SU-DHL-6 (cell line): ENCODE measurements around the gene GSK3B.
"Not testable (repeated sequence)": the region's sequence is repeated elsewhere in the genome, so short reads cannot be mapped to it uniquely, and the experiment has no call there.

Experiments
- H2AFZ ChIP-seq: fragments of 200-600 bp; sonication (generic); 2 replicates; pipeline ENCODE4 v1.6.1; 2014; ENCODE audit warnings: low read depth, mild to moderate bottlenecking, moderate library complexity, mixed read lengths, antibody characterized with exemption, low read length; ENCODE audit not compliant: severe bottlenecking
- H3F3A ChIP-seq: fragments of 200-600 bp; shearing (Covaris generic); 2 replicates; pipeline ENCODE4 v1.6.0; 2016; ENCODE audit warnings: antibody characterized with exemption, mild to moderate bottlenecking; ENCODE audit not compliant: insufficient read depth
- H3K27ac ChIP-seq: fragments of 200-600 bp; sonication (generic); 2 replicates; pipeline ENCODE4 v1.5.1; 2016; ENCODE audit warnings: low read depth, mild to moderate bottlenecking, low read length, moderate library complexity, mixed read lengths
- H3K27me3 ChIP-seq: fragments of 200-600 bp; sonication (generic), shearing (Covaris generic); 2 replicates; pipeline ENCODE4 v1.6.0; 2014; ENCODE audit warnings: mild to moderate bottlenecking, low read length
- H3K36me3 ChIP-seq: fragments of 200-600 bp; sonication (generic); 2 replicates; pipeline ENCODE4 v1.6.1; 2014; ENCODE audit warnings: mild to moderate bottlenecking, low read length, mixed read lengths
- H3K4me2 ChIP-seq: fragments of 300-600, 200-600 bp; shearing (Covaris generic), sonication (generic); 2 replicates; pipeline ENCODE4 v1.6.0; 2014; ENCODE audit warnings: low read length, low read depth, mild to moderate bottlenecking; ENCODE audit not compliant: poor library complexity, severe bottlenecking
- H3K4me3 ChIP-seq: fragments of 200-600 bp; sonication (generic); 2 replicates; pipeline ENCODE4 v1.5.1; 2014; ENCODE audit warnings: antibody characterized with exemption, low read length, mild to moderate bottlenecking, mixed read lengths; ENCODE audit not compliant: insufficient read depth, poor library complexity, severe bottlenecking
- H3K79me2 ChIP-seq: fragments of 200-600 bp; sonication (generic); 2 replicates; pipeline ENCODE4 v1.6.1; 2014; ENCODE audit warnings: mild to moderate bottlenecking, low read length, moderate library complexity; ENCODE audit not compliant: insufficient read depth
- H3K9ac ChIP-seq: fragments of 200-600 bp; sonication (generic); 2 replicates; pipeline ENCODE4 v1.7.0; 2014; ENCODE audit warnings: mild to moderate bottlenecking, low read length
- H3K9me2 ChIP-seq: fragments of 200-600 bp; sonication (generic); replicated peaks from 2 replicates; pipeline ENCODE4 v1.6.1; 2014; ENCODE audit warnings: low read length; ENCODE audit not compliant: insufficient read depth
- H3K9me3 ChIP-seq: fragments of 200-600 bp; sonication (generic); 2 replicates; pipeline ENCODE4 v1.6.1; 2014; ENCODE audit warnings: low read length, mixed read lengths; ENCODE audit not compliant: insufficient read depth
- H4K20me1 ChIP-seq: fragments of 200-600 bp; sonication (generic); 2 replicates; pipeline ENCODE4 v1.6.1; 2014; ENCODE audit warnings: low read depth, mild to moderate bottlenecking, antibody characterized with exemption, low read length, moderate library complexity, mixed read lengths
- EZH2phosphoT487 ChIP-seq: fragments of 200-600 bp; sonication (generic), shearing (Covaris generic); conservative IDR thresholded peaks from 2 replicates; pipeline ENCODE4 v1.6.1; 2018; ENCODE audit warnings: mild to moderate bottlenecking, antibody characterized with exemption, low read length, moderate library complexity, mixed read lengths
- TF ChIP-seq, protein P1 (sequence below): fragments of 200-600 bp; sonication (generic); IDR thresholded peaks from one replicate; pipeline ENCODE4 v1.5.1; 2017; ENCODE audit warnings: antibody characterized with exemption, mild to moderate bottlenecking, low read length, moderate library complexity; ENCODE audit not compliant: insufficient read depth, poor library complexity, severe bottlenecking

Gene GSK3B

DNA sequence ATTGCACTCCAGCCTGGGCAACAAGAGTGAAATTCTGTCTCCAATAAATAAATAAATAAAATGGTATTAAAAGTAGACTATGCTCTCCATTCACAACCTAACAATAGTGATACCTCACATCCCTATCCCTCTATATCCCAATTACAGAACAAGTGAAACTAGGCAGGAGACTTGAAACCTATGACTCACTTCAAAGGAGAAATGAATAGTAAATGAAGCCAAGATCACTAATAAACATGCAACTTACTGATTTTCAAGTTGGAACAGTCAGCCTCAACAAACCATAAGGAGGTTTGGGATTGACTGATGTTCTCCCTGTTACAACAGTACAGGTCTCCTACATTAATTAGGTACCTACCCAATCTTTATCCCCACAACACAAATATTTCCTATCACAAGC, 103.4 kb downstream of the GSK3B start:
- Histone ChIP-seq H3K9me3 (no peaks in the 10 kb centered on the region), H3K27me3 (no peaks in the 10 kb centered on the region), H3K36me3 (0 out of 2 replicates have a peak, but pooled peaks cover 11% of the 10 kb centered on the region), H4K20me1 (peaks cover 3% of the 10 kb centered on the region; the same call in 1 of the 2 replicates), H3F3A (0 out of 2 replicates have a peak, but pooled peaks cover 5% of the 10 kb centered on the region), H3K9me2 (no peaks in the 10 kb centered on the region), H3K4me3 (no peak overlapping the region), H3K27ac (no peak overlapping the region), H2AFZ (no peak overlapping the region), H3K9ac (no peak overlapping the region), H3K4me2 (no peak overlapping the region), H3K79me2 (peaks cover 81% of the 10 kb centered on the region)
- TF ChIP-seq, protein P1, sequence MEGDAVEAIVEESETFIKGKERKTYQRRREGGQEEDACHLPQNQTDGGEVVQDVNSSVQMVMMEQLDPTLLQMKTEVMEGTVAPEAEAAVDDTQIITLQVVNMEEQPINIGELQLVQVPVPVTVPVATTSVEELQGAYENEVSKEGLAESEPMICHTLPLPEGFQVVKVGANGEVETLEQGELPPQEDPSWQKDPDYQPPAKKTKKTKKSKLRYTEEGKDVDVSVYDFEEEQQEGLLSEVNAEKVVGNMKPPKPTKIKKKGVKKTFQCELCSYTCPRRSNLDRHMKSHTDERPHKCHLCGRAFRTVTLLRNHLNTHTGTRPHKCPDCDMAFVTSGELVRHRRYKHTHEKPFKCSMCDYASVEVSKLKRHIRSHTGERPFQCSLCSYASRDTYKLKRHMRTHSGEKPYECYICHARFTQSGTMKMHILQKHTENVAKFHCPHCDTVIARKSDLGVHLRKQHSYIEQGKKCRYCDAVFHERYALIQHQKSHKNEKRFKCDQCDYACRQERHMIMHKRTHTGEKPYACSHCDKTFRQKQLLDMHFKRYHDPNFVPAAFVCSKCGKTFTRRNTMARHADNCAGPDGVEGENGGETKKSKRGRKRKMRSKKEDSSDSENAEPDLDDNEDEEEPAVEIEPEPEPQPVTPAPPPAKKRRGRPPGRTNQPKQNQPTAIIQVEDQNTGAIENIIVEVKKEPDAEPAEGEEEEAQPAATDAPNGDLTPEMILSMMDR = no peak
- no peak for TF ChIP-seq EZH2phosphoT487

- peaks cover 3% of the 10 kb centered on the region; the same call in 1 of the 2 replicates for H4K20me1 ChIP-seq
- H3K4me2 ChIP-seq = no peak overlapping the region
- 0 out of 2 replicates have a peak, but pooled peaks cover 11% of the 10 kb centered on the region for H3K36me3 ChIP-seq
- H3F3A ChIP-seq = 0 out of 2 replicates have a peak, but pooled peaks cover 5% of the 10 kb centered on the region
- no peak overlapping the region for H3K9ac ChIP-seq
- TF ChIP-seq EZH2phosphoT487 = no peak
- TF ChIP-seq, protein P1 = no peak
- no peaks in the 10 kb centered on the region for H3K9me3 ChIP-seq
- no peak overlapping the region for H3K27ac ChIP-seq
- H3K27me3 ChIP-seq = no peaks in the 10 kb centered on the region
- H3K4me3 ChIP-seq = no peak overlapping the region
- no peak overlapping the region for H2AFZ ChIP-seq
- H3K79me2 ChIP-seq = peaks cover 87% of the 10 kb centered on the region
- no peaks in the 10 kb centered on the region for H3K9me2 ChIP-seq
Observed at GRCh38 chr3:119989981-119990655, 104.1 kb downstream of the GSK3B start.

GRCh38 chr3:119986812-119987211, 107.4 kb downstream of the GSK3B start:
- not testable (repeated sequence) for H3K27ac ChIP-seq, H3K9me2 ChIP-seq, H3K4me2 ChIP-seq, H3K36me3 ChIP-seq, H3K4me3 ChIP-seq, H3F3A ChIP-seq, H3K9ac ChIP-seq, H3K27me3 ChIP-seq, H3K9me3 ChIP-seq, H2AFZ ChIP-seq, H4K20me1 ChIP-seq
- H3K79me2 ChIP-seq = peaks cover 80% of the 10 kb centered on the region

DNA sequence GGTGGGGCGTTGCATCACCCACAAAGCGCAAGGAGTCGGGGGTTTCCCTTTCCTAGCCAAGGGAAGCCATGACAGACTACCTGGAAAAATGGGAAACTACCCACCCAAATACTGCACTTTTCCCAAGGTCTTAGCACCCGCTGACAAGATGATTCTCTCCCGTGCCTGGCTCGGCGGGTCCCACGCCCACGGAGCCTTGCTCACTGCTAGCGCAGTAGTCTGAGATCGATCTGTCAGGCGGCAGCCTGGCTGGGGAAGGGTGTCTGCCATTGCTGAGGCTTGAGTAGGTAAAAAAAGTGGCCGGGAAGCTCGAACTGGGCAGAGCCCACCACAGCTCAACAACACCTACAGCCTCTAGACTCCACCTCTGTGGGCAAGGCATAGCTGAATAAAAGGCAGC, 112.9 kb downstream of the GSK3B start:
- Histone ChIP-seq H3K4me2 (no peak overlapping the region), H2AFZ (no peak overlapping the region), H3K9me2 (no peaks in the 10 kb centered on the region), H4K20me1 (no peaks in the 10 kb centered on the region), H3K27ac (no peak overlapping the region), H3K9me3 (no peaks in the 10 kb centered on the region), H3K27me3 (no peaks in the 10 kb centered on the region), H3K36me3 (no peaks in the 10 kb centered on the region), H3K9ac (no peak overlapping the region), H3K4me3 (no peak overlapping the region), H3F3A (no peaks in the 10 kb centered on the region), H3K79me2 (peaks cover 69% of the 10 kb centered on the region)
- TF ChIP-seq, protein P1 = no peak
- TF ChIP-seq EZH2phosphoT487 = no peak
